HEK293T (cell line): Measurements from ENCODE around the gene GRIK2.

Experiments used
- ARNT ChIP-seq: fragments of 450-650 bp; IDR thresholded peaks from 2 replicates; pipeline ENCODE4 v1.6.1; 2017; ENCODE audit warnings: mild to moderate bottlenecking
- BHLHE40 ChIP-seq: fragments of 450-650 bp; IDR thresholded peaks from 2 replicates; pipeline ENCODE4 v1.6.1; 2016; ENCODE audit warnings: mild to moderate bottlenecking, moderate library complexity, borderline replicate concordance
- CTBP1 ChIP-seq: fragments of 450-650 bp; IDR thresholded peaks from 2 replicates; pipeline ENCODE4 v1.6.1; 2016; ENCODE audit warnings: borderline replicate concordance
- ELF4 ChIP-seq: fragments of 450-650 bp; IDR thresholded peaks from 2 replicates; pipeline ENCODE4 v1.6.1; 2017; ENCODE audit warnings: antibody characterized with exemption
- FOXK2 ChIP-seq: fragments of 450-650 bp; IDR thresholded peaks from 2 replicates; pipeline ENCODE4 v1.6.1; 2016; ENCODE audit warnings: mild to moderate bottlenecking
- FOXM1 ChIP-seq: fragments of 450-650 bp; IDR thresholded peaks from 2 replicates; pipeline ENCODE4 v1.6.1; 2017; ENCODE audit warnings: mild to moderate bottlenecking, borderline replicate concordance
- HDGF ChIP-seq: fragments of 450-650 bp; IDR thresholded peaks from 2 replicates; pipeline ENCODE4 v1.6.1; 2017; ENCODE audit warnings: antibody characterized with exemption, borderline replicate concordance
- L3MBTL2 ChIP-seq: fragments of 450-650 bp; conservative IDR thresholded peaks from 2 replicates; pipeline ENCODE4 v1.6.1; 2016; ENCODE audit warnings: mild to moderate bottlenecking
- LEF1 ChIP-seq: fragments of 450-650 bp; IDR thresholded peaks from 2 replicates; pipeline ENCODE4 v1.6.1; 2017; ENCODE audit warnings: mild to moderate bottlenecking, borderline replicate concordance
- NFRKB ChIP-seq: fragments of 450-650 bp; IDR thresholded peaks from 2 replicates; pipeline ENCODE4 v1.6.1; 2016; ENCODE audit warnings: mild to moderate bottlenecking, moderate library complexity
- SP1 ChIP-seq: fragments of 450-650 bp; IDR thresholded peaks from 2 replicates; pipeline ENCODE4 v1.6.1; 2017
- SUZ12 ChIP-seq: fragments of 450-650 bp; IDR thresholded peaks from 2 replicates; pipeline ENCODE4 v1.6.1; 2016; ENCODE audit warnings: mild to moderate bottlenecking
- TARDBP ChIP-seq: fragments of 450-650 bp; IDR thresholded peaks from 2 replicates; pipeline ENCODE4 v1.6.1; 2016

DNA sequence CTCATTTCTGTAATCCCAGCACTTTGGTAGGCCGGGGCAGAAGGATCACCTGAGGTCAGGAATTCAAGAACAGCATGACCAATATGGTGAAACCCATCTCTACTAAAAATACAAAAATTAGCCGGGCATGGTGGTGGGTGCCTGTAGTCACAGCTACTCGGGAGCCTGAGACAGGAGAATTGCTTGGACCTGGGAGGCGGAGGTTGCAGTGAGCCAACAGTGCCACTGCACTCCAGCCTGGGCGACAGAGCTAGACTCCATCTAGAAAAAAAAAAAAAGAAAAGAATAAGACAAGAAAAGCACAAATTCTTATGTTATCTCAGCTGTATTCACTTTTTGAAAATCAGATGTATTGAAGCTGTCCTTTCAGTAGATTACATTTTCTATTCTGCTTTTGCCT, 289.4 kb downstream of the GRIK2 start:
- no peak for TF ChIP-seq CTBP1
- TF ChIP-seq ARNT: no peak
- no peak for TF ChIP-seq ELF4
- no peak for TF ChIP-seq SUZ12
- no peak for TF ChIP-seq FOXM1
- no peak for TF ChIP-seq SP1
- TF ChIP-seq FOXK2: no peak
- no peak for TF ChIP-seq BHLHE40
- no peak for TF ChIP-seq LEF1
- TF ChIP-seq HDGF: no peak
- TF ChIP-seq NFRKB: no peak
- no peak for TF ChIP-seq TARDBP
- TF ChIP-seq L3MBTL2: no peak
